CD4-positive, alpha-beta memory T cell (primary cell): ENCODE results near the gene CHMP1A. TPM values are rescaled to one million over a fixed set of nuclear protein-coding genes. Genes with fewer than 3 reads are reported as not detected.

ENCODE experiments used
- CTCF ChIA-PET: fragments of 350-600 bp; sonication (Branson Sonifier 250); formaldehyde crosslinking; loops from one replicate; lab custom pipeline; 2021; ENCODE audit warnings: inconsistent platforms; ENCODE audit not compliant: partially characterized antibody; lab: Charles Lee
- POLR2A ChIA-PET: fragments of 350-600 bp; sonication (Branson Sonifier 250); formaldehyde crosslinking; loops from one replicate; lab custom pipeline; 2021; ENCODE audit not compliant: partially characterized antibody; lab: Charles Lee
- DNase-seq, 5 donors: peaks; one replicate each; pipeline versions ENCODE4 v3.0.0 to v3.0.0-alpha.2; 2020 to 2022; ENCODE audit warnings: mixed read lengths in 1 of 5
- H3K27ac ChIP-seq: one replicate; pipeline ENCODE4 v1.7.0; 2013; ENCODE audit warnings: low read depth, low read length
- H3K27me3 ChIP-seq: 2 replicates; pipeline ENCODE4 v1.7.0; 2013; ENCODE audit warnings: mild to moderate bottlenecking, low read length, moderate library complexity; ENCODE audit not compliant: insufficient read depth
- H3K36me3 ChIP-seq: 2 replicates; pipeline ENCODE4 v1.7.0; 2013; ENCODE audit warnings: mild to moderate bottlenecking, low read length, moderate library complexity; ENCODE audit not compliant: insufficient read depth
- H3K4me1 ChIP-seq: 2 replicates; pipeline ENCODE4 v1.7.0; 2013; ENCODE audit warnings: mild to moderate bottlenecking, low read length, moderate library complexity; ENCODE audit not compliant: insufficient read depth
- H3K4me3 ChIP-seq, 2 donors: one replicate each; pipeline ENCODE4 v1.7.0; 2013; ENCODE audit warnings: low read length in 2 of 2, mild to moderate bottlenecking in 1 of 2
- H3K9me3 ChIP-seq, 2 donors: one replicate each; pipeline ENCODE4 v1.7.0; 2013; ENCODE audit warnings: low read length in 2 of 2, control low read depth in 1 of 2; ENCODE audit not compliant: control insufficient read depth in 1 of 2
- H3K27ac Mint-ChIP-seq, 7 donors: one replicate each; pipeline ENCODE4 v1.8.0; 2020 to 2021; ENCODE audit warnings: mixed read lengths in 7 of 7, mild to moderate bottlenecking in 6 of 7, inconsistent platforms in 3 of 7, moderate library complexity in 3 of 7
- H3K27me3 Mint-ChIP-seq, 2 donors: one replicate each; pipeline ENCODE4 v1.8.0; 2020 to 2021; ENCODE audit warnings: mixed read lengths in 2 of 2
- H3K36me3 Mint-ChIP-seq, 2 donors: one replicate each; pipeline ENCODE4 v1.8.0; 2020 to 2021; ENCODE audit warnings: mixed read lengths in 2 of 2, inconsistent platforms in 1 of 2, mild to moderate bottlenecking in 1 of 2
- H3K4me1 Mint-ChIP-seq, 4 donors: one replicate each; pipeline ENCODE4 v1.8.0; 2020 to 2021; ENCODE audit warnings: mixed read lengths in 4 of 4, mild to moderate bottlenecking in 1 of 4
- H3K4me3 Mint-ChIP-seq, 8 donors: one replicate each; pipeline ENCODE4 v1.8.0; 2020 to 2021; ENCODE audit warnings: mixed read lengths in 8 of 8, mild to moderate bottlenecking in 7 of 8, moderate library complexity in 6 of 8, inconsistent platforms in 3 of 8
- H3K9me3 Mint-ChIP-seq, 8 donors: one replicate each; pipeline ENCODE4 v1.8.0; 2020 to 2021; ENCODE audit warnings: mixed read lengths in 8 of 8, mild to moderate bottlenecking in 5 of 8, inconsistent platforms in 3 of 8, moderate library complexity in 1 of 8
- intact Hi-C: fragments of 100-400 bp; cut with micrococcal nuclease; formaldehyde crosslinking; loops from one replicate; pipeline ENCODE4 v1.15.1; 2023
- polyA plus RNA-seq, 2 donors: library from polyadenylated mRNA; unstranded; fragments of 300-500 nt; fragmentation: Illumina TruSeq; gene quantifications; one replicate each; pipeline ENCODE4 v1.2.3, GENCODE V29; 2021
- total RNA-seq, 2 experiments: library from RNA; stranded (reverse); gene quantifications; one replicate each; pipeline ENCODE4 v1.2.3, GENCODE V29; 2021

CHMP1A gene
- total and polyA plus RNA-seq, 4 experiments from 2014 or later = 66.5 to 88.9 (median 80.6) TPM

GRCh38 chr16:89660146-89660545 is 2.6 kb upstream of the CHMP1A start:
- H3K4me1 Mint-ChIP-seq = peaks cover 13 to 35% (median 21%) of the 10 kb centered on the region in 4 donors
- no peak overlapping the region for H3K27ac ChIP-seq
- peak overlapping the region in 3 of 7 donors; percentile 5 to 54 (median 12) for H3K27ac Mint-ChIP-seq
- peak overlapping the region in 6 of 8 donors; percentile 12 to 43 (median 34) for H3K4me3 Mint-ChIP-seq
- no peak for DNase-seq
- no peaks in the 10 kb centered on the region for H3K27me3 ChIP-seq
- H3K9me3 ChIP-seq = no peaks in the 10 kb centered on the region
- ChIA-PET CTCF (no interaction called here), POLR2A (no interaction called here)
- no peaks in the 10 kb centered on the region for H3K36me3 ChIP-seq
- intact Hi-C loops = no loop called here
- peaks cover 8 to 19% of the 10 kb centered on the region in 2 donors for H3K36me3 Mint-ChIP-seq
- H3K27me3 Mint-ChIP-seq = no peaks in the 10 kb centered on the region
- H3K4me3 ChIP-seq = no peak overlapping the region
- H3K4me1 ChIP-seq = peaks cover 16% of the 10 kb centered on the region
- no peaks in the 10 kb centered on the region for H3K9me3 Mint-ChIP-seq

- no peak for DNase-seq
- ChIA-PET POLR2A (interaction anchor here (1.2 to 1.7 kb wide), 3 partner anchors 28 to 230 kb away, joined by 5 to 11 read pairs (median 9); partner anchors contain the start of gene CDK10), CTCF (interaction anchor here (3.1 kb wide), 1 partner anchor 42 kb away, joined by 10 read pairs; no protein-coding TSS in a partner anchor)
- intact Hi-C loops = no loop called here
- peaks cover 21% of the 10 kb centered on the region for H3K4me1 ChIP-seq
- peak overlapping the region; percentile 30 to 92 for H3K4me3 ChIP-seq
- peaks cover 13 to 46% (median 26%) of the 10 kb centered on the region in 4 donors for H3K4me1 Mint-ChIP-seq
- H3K27me3 ChIP-seq = no peaks in the 10 kb centered on the region
- no peaks in the 10 kb centered on the region for H3K9me3 ChIP-seq
- H3K4me3 Mint-ChIP-seq = peak overlapping the region; percentile 85 to 91 (median 88)
- peaks cover 8 to 22% of the 10 kb centered on the region in 2 donors for H3K36me3 Mint-ChIP-seq
- H3K27me3 Mint-ChIP-seq = no peaks in the 10 kb centered on the region
- H3K27ac ChIP-seq = peak overlapping the region; percentile 93
- peak overlapping the region; percentile 77 to 91 (median 90) for H3K27ac Mint-ChIP-seq
- H3K36me3 ChIP-seq = no peaks in the 10 kb centered on the region
- H3K9me3 Mint-ChIP-seq = no peaks in the 10 kb centered on the region
Measured at GRCh38 chr16:89658221-89658879, 842 bp upstream of the CHMP1A start.

GRCh38 chr16:89656435-89657121 is 930 bp downstream of the CHMP1A start:
- CTCF ChIA-PET = interaction anchor here (3.1 kb wide), 1 partner anchor 43 kb away, joined by 10 read pairs; no protein-coding TSS in a partner anchor
- POLR2A ChIA-PET = interaction anchor here (0.8 to 1.7 kb wide), 3 partner anchors 11 to 44 kb away, joined by 3 to 11 read pairs (median 4); partner anchors contain the start of gene CDK10
- H3K4me1 Mint-ChIP-seq = peaks cover 13 to 46% (median 26%) of the 10 kb centered on the region in 4 donors

GRCh38 chr16:89655062-89655643 is 2.4 kb downstream of the CHMP1A start:
- no peak overlapping the region for H3K4me3 ChIP-seq
- H3K9me3 Mint-ChIP-seq = no peaks in the 10 kb centered on the region
- H3K27ac ChIP-seq = no peak overlapping the region
- peaks cover 13 to 41% (median 26%) of the 10 kb centered on the region in 4 donors for H3K4me1 Mint-ChIP-seq
- POLR2A ChIA-PET = interaction anchor here (1.7 kb wide), 1 partner anchor 13 kb away, joined by 4 read pairs; no protein-coding TSS in a partner anchor
- no peaks in the 10 kb centered on the region for H3K9me3 ChIP-seq
- peak overlapping the region in 6 of 7 donors; percentile 13 to 88 (median 48) for H3K27ac Mint-ChIP-seq
- peaks cover 4 to 24% of the 10 kb centered on the region in 2 donors for H3K36me3 Mint-ChIP-seq
- intact Hi-C loops = no loop called here
- peaks cover 4% of the 10 kb centered on the region for H3K36me3 ChIP-seq
- H3K4me1 ChIP-seq = peaks cover 21% of the 10 kb centered on the region
- no peak for DNase-seq
- H3K27me3 Mint-ChIP-seq = no peaks in the 10 kb centered on the region
- H3K27me3 ChIP-seq = no peaks in the 10 kb centered on the region
- H3K4me3 Mint-ChIP-seq = peak overlapping the region in 7 of 8 donors; percentile 36 to 82 (median 68)
- CTCF ChIA-PET = no interaction called here

More at GRCh38 chr16:89656435-89657121, 930 bp downstream of the CHMP1A start:
- Mint-ChIP-seq H3K27ac (peak overlapping the region; percentile 74 to 92 (median 88)), H3K36me3 (peaks cover 8 to 23% of the 10 kb centered on the region in 2 donors), H3K9me3 (no peaks in the 10 kb centered on the region), H3K27me3 (no peaks in the 10 kb centered on the region), H3K4me3 (peak overlapping the region; percentile 72 to 91 (median 80))
- no peaks in the 10 kb centered on the region for H3K9me3 ChIP-seq
- H3K4me1 ChIP-seq = peaks cover 21% of the 10 kb centered on the region
- H3K27me3 ChIP-seq = no peaks in the 10 kb centered on the region
- no peaks in the 10 kb centered on the region for H3K36me3 ChIP-seq
- intact Hi-C loops = loop anchor here (1.0 kb wide), 2 partner anchors 30 to 45 kb away; partner anchors contain the start of genes CDK10 and SPATA2L
- H3K4me3 ChIP-seq = peak overlapping the region in 1 of 2 donors; percentile 92
- H3K27ac ChIP-seq = peak overlapping the region; percentile 93
- DNase-seq = no peak

- no peak overlapping the region for H3K27ac ChIP-seq
- intact Hi-C loops = no loop called here
- ChIA-PET POLR2A (no interaction called here), CTCF (interaction anchor here (0.9 kb wide), 1 partner anchor 46 kb away, joined by 3 read pairs; no protein-coding TSS in a partner anchor)
- H3K27me3 ChIP-seq = no peaks in the 10 kb centered on the region
- H3K4me1 Mint-ChIP-seq = peaks cover 13 to 39% (median 25%) of the 10 kb centered on the region in 4 donors
- H3K4me1 ChIP-seq = peaks cover 21% of the 10 kb centered on the region
- H3K27me3 Mint-ChIP-seq = no peaks in the 10 kb centered on the region
- no peak overlapping the region for H3K4me3 ChIP-seq
- H3K9me3 ChIP-seq = no peaks in the 10 kb centered on the region
- H3K36me3 ChIP-seq = peaks cover 7% of the 10 kb centered on the region
- peak overlapping the region in 6 of 8 donors; percentile 10 to 70 (median 38) for H3K4me3 Mint-ChIP-seq
- peak overlapping the region in 2 of 7 donors; percentile 47 to 88 for H3K27ac Mint-ChIP-seq
- H3K9me3 Mint-ChIP-seq = no peaks in the 10 kb centered on the region
- DNase-seq = no peak
- H3K36me3 Mint-ChIP-seq = peaks cover 10 to 32% of the 10 kb centered on the region in 2 donors
Measured at GRCh38 chr16:89653656-89654295, 3.7 kb downstream of the CHMP1A start.

GRCh38 chr16:89651584-89651983 is 5.9 kb downstream of the CHMP1A start:
- DNase-seq = no peak
- Mint-ChIP-seq H3K36me3 (peaks cover 15 to 36% of the 10 kb centered on the region in 2 donors), H3K9me3 (peaks cover 0 to 3% (median 0%) of the 10 kb centered on the region in 8 donors), H3K4me3 (no peak overlapping the region), H3K27ac (peak overlapping the region in 2 of 7 donors; percentile 9 to 43), H3K27me3 (no peaks in the 10 kb centered on the region), H3K4me1 (peaks cover 7 to 24% (median 17%) of the 10 kb centered on the region in 4 donors)
- H3K27ac ChIP-seq = no peak overlapping the region
- no peak overlapping the region for H3K4me3 ChIP-seq
- H3K9me3 ChIP-seq = no peaks in the 10 kb centered on the region
- ChIA-PET CTCF (no interaction called here), POLR2A (no interaction called here)
- H3K4me1 ChIP-seq = peaks cover 10% of the 10 kb centered on the region
- no peaks in the 10 kb centered on the region for H3K27me3 ChIP-seq
- H3K36me3 ChIP-seq = peaks cover 13% of the 10 kb centered on the region
- intact Hi-C loops = no loop called here
